CD4-positive, alpha-beta T cell treated with Interleukin-12 subunit alpha and Interleukin-12 subunit beta, for 1 hour (primary cell): ENCODE data around the gene NGLY1.

Source experiments
- DNase-seq: peaks from one replicate; pipeline ENCODE4 v3.0.0-alpha.2; 2020

Gene NGLY1, protein sequence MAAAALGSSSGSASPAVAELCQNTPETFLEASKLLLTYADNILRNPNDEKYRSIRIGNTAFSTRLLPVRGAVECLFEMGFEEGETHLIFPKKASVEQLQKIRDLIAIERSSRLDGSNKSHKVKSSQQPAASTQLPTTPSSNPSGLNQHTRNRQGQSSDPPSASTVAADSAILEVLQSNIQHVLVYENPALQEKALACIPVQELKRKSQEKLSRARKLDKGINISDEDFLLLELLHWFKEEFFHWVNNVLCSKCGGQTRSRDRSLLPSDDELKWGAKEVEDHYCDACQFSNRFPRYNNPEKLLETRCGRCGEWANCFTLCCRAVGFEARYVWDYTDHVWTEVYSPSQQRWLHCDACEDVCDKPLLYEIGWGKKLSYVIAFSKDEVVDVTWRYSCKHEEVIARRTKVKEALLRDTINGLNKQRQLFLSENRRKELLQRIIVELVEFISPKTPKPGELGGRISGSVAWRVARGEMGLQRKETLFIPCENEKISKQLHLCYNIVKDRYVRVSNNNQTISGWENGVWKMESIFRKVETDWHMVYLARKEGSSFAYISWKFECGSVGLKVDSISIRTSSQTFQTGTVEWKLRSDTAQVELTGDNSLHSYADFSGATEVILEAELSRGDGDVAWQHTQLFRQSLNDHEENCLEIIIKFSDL

GRCh38 chr3:25782938-25783660 is at the start of gene NGLY1:
TSS of gene NGLY1 (minus strand) at chr3:25783443. CDS start at chr3:25783390, 53 bp downstream.
- DNase-seq: peak; percentile 88

GRCh38 chr3:25831578-25831977 is 48.3 kb upstream of the NGLY1 start:
- no peak for DNase-seq

DNA sequence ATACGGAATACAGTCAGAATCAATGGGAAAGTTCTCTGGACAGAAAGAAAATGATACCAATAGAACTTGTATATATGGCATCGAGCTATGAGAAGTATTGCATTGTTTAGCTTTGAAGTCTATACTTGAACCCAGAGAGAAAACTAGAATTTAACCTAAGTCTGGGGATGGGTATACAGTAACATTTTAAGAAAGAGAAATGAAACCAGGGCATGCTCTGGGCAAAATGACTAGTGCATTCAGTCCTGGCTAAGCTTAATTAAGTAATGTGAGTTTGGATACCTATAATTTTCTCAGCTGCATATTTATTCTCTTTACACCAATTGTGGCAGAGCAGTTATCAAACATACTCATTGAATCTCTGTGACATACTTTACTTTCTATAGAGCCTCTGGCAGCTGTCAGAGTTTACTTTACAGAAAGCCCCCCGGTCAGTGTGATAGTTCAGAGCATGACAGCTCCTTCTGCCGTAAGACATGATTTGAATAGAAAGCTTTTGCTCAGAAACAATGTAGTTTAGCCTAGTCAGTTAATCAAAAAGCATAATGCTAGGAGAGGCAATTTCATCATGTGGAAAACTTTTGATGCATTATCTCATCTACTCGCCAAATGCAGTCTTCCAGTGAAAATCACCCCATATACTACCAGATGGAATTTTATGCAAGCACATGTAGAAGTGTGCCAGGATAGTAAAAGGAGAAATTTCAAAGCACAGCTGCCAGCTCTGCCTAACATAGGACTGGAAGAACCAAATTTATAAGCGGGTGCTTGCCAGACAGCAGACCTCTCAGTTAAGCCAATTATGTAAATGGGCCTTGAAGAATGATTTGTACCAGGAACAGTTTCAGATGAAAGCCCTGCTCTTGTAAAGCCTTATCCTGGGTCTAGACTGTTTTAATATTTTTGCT is 47.4 kb upstream of the NGLY1 start:
- no peak for DNase-seq

DNA sequence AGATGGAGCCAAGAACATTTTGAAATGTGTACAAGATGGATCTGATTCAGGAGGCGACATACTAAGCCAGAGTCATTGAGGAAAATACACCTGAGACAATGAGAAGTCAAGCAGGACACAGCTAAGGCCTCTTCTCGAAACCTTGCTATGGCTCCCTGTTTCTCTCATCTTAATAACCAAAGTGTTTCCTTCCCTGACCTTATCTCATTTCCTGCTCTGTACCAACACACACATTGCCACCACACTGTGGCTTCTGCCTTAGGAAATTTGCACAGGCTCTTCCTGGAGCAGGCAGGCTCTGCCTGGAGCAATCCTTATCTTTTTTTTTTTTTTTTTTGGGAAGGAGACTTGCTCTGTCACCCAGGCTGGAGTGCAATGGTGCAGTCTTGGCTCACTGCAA is 43.3 kb upstream of the NGLY1 start:
- DNase-seq: no peak

DNA sequence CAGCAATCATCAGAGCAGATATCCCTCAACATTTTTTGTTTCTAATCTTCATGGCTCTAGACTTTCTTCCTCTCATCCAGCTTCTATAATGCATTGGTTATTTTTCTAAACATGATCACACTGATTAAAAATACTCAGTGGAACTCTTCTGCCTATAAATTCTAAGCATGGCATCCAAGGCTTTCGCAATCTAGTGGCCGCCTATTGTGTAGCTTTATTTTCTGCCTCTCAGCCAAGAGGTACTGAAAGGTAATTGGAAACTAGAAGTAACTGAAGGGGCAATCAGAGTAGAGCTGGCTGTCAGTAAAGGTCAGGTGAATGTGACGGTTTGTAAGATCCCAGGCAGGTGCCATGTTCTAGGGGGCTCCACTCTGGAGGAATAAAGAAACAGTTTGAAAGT is 40.1 kb upstream of the NGLY1 start:
- no peak for DNase-seq

DNA sequence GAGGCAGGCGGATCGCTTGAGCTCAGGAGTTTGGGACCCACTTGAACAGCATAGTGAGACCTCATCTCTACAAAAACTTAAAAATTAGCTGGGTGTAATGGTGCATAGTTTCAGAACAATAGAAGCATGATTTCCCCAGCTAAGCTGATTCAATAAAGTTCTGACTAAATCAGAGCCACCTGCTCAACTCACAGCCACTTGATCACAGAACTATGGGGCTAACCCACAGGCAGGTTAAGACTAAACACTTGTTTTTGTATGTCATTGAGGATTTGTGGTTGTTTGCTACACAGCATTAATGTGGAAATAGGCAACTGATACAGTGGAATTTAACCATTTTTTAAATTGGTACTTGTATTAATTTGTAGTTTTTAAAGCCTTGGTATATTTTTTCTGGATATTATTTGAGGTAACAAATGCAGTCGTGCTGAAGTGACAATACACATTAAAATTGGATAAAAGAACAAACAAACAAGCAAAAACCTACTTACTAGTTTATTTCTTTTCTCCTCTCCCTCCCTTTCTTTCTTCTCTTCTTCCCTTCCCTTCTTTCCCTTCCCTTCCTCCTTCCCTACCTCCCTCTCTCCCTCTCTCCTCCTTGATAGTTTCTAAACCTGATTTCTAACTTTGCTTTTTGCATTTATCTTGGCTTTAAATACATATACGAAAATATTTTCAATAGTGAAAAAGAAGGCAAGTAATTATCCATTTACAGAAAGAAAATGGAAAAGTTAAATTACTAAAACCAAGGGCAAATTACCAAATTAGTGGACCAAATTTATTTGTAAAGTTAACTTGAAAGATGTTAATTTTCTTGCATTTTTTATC is 38.7 kb upstream of the NGLY1 start:
- no peak for DNase-seq

- no peak for DNase-seq
Observed at GRCh38 chr3:25820816-25821486, 37.7 kb upstream of the NGLY1 start.

- DNase-seq: no peak
Observed at GRCh38 chr3:25820366-25820765, 37.1 kb upstream of the NGLY1 start.

DNA sequence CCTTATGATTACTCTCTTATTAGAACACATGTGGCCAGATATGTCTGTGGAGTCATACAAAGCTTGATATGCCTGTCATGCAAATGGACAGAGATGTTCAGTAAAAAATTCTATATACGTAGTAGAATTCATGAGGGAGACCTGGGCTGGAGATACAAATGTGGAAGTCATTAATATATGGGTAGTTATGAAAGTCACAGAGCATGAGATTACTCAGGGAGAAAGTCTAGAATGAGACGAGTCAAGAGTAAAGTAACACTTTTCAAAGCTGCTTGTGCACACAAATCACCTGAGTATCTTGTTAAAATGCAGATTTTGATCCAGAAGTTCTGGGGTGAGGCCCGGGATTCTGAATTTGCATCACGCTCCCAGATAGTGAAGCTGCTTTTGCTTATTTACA is 35.1 kb upstream of the NGLY1 start:
- no peak for DNase-seq

DNA sequence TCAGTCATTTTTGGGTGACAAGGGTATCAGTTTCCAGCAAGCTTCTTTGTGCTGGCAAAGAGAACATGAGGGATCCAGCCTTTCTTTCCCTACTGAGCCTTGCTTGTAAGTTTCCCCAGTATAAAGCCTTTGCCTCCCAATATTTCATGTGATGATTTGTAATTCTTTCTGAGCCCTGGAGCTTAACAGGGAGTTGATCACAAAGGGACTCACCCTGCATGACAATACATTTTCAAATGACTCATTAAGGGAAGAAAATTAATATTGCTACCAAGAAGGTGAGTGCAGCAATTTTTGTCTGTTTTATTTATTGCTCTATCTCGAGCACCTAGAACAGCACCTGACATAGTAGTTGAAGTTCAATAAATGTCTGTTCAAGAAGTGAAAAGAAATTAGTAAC is 34.4 kb upstream of the NGLY1 start:
- no peak for DNase-seq

GRCh38 chr3:25817107-25817506 is 33.9 kb upstream of the NGLY1 start:
- DNase-seq: no peak

DNA sequence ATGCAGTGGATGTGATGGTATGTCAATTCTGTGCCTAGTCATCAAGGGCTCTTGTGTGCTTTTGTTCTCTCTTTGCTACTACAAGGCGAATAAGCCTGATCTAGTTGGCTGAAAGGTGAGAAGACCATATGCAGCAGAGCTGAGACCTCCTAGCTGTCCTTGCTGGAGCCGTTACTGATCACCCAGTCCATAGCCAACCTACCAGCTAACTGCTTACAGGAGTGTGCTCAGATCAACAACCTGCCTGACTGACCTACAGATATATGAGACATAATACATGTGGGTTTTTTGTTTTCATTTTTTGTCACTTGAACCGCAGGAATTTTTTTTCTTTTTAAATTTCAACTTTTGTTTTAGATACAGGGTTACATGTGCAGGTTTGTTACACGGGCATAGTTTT is 29.4 kb upstream of the NGLY1 start:
- DNase-seq: no peak

DNA sequence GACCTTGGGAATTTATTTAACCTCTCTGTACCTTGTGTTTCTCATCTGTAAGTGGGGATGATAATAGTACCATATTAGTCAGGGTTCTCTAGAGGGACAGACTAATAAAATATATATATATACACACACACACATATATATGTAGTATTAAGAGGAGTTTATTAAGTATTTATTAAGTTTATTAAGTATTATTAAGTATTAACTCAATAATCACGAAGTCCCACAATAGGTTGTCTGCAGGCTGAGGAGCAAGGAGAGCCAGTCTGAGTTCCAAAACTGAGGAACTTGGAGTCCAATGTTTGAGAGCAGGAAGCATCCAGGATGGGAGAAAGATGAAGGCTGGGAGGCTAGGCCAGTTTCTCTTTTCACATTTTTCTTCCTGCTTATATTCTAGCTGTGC is 21.4 kb upstream of the NGLY1 start:
- no peak for DNase-seq

- no peak for DNase-seq
Observed at GRCh38 chr3:25803833-25804232, 20.6 kb upstream of the NGLY1 start.

- no peak for DNase-seq
Observed at GRCh38 chr3:25801786-25802185, 18.5 kb upstream of the NGLY1 start.

- peak; percentile 93 for DNase-seq
Observed at GRCh38 chr3:25789596-25790556, 6.6 kb upstream of the NGLY1 start, which contains the start of gene OXSM. TSS of gene OXSM (plus strand) at chr3:25790090. CDS start at chr3:25791021, 931 bp downstream.

DNA sequence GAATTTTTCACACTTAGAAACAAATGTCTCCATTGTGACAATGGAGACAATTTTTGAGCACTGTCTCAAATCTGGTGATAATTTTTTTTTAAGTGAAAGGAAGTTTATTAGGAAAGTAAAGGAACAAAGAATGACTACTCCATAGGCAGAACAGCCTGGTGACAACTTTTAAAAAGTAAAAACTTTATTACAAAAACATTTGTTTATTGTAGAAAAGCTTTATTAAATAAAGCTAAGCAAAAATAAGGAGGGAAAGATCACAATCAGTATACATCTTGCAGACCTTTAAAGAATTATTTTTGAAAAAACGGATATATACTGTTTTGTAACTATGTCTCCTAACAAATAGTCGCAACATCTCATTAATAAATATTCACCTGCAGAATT is 6.0 kb upstream of the NGLY1 start:
- DNase-seq: no peak

DNA sequence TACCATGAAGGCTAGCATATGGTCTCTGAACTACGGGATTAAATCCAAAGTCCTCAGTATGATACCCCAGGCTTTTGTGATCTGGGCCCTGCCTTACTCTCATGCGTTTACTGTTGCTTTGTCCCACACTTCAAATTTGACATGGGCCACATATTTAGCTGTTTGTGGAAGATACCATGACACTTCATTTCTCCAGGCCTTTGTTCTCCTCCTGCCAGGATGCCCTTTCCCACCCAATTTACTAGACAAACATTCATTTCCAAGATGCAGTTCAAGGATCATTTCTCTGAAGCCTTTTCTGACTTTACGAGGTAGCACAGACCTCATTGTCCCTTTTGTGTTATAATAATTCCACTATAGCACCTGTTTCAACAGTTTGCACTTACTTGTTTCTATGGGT is 4.4 kb upstream of the NGLY1 start:
- DNase-seq: no peak

- no peak for DNase-seq
Observed at GRCh38 chr3:25785826-25786225, 2.6 kb upstream of the NGLY1 start.

- DNase-seq: no peak
Observed at GRCh38 chr3:25784971-25785370, 1.7 kb upstream of the NGLY1 start.
